ENCODE results near the gene SPON1.

SPON1 gene

GRCh38 chr11:14001597-14001996, 39.1 kb downstream of the SPON1 start:
- H3K9me3 ChIP-seq (replicated peaks; ENCODE audit: insufficient read depth, low read length), result no peaks in the 10 kb centered on the region
- no peaks in the 10 kb centered on the region for H4K20me1 ChIP-seq (ENCODE audit: insufficient read depth, low read length)
- H3K9ac ChIP-seq (ENCODE audit: low read length), result no peak overlapping the region
- no peak overlapping the region for H3K4me2 ChIP-seq (ENCODE audit: low read depth, low read length)
- no peak for DNase-seq
- H2AFZ ChIP-seq (ENCODE audit: low read length), result no peak overlapping the region
- no peaks in the 10 kb centered on the region for H3K9me2 ChIP-seq (replicated peaks; ENCODE audit: insufficient read depth, low read length)
- TF ChIP-seq CTCF (IDR thresholded peaks at IDR 0.05; ENCODE audit: low read length) (no peak), EZH2phosphoT487 (IDR thresholded peaks at IDR 0.05; ENCODE audit: low read length) (no peak), EZH2 (optimal IDR thresholded peaks at IDR 0.05; ENCODE audit: low read depth, low read length) (no peak)
- H3K4me3 ChIP-seq (ENCODE audit: low read length), result no peak overlapping the region
- H3K27ac ChIP-seq (ENCODE audit: low read length), result no peak overlapping the region
- no peaks in the 10 kb centered on the region for H3K79me2 ChIP-seq (ENCODE audit: low read length)
- no peaks in the 10 kb centered on the region for H3F3A ChIP-seq (ENCODE audit: insufficient read depth, low read length)
- H3K36me3 ChIP-seq (replicated peaks; ENCODE audit: insufficient read depth, low read length), result no peaks in the 10 kb centered on the region
- H3K4me1 ChIP-seq (ENCODE audit: low read length), result no peaks in the 10 kb centered on the region
- no peaks in the 10 kb centered on the region for H3K27me3 ChIP-seq (replicated peaks; ENCODE audit: insufficient read depth, low read length)

DNA sequence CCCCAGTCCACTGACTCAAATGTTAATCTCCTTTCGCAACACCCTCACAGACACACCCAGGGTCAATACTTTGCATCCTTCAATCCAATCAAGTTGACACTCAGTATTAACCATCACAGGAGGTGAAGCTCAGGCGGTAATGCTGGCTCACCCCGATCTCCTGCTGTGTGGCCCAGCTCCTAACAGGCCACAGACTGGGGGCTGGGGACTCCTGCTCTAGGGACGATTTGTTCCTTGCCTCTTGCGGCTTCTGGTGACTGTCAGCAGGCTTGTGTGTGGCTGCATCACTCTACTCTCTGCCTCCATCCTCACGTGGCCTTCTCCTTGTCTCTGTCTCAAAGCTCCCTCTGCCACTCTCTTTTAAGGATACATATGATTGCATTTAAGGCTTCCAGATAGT, 45.0 kb downstream of the SPON1 start:
- Histone ChIP-seq H3K36me3 (replicated peaks; ENCODE audit: insufficient read depth, low read length) (no peaks in the 10 kb centered on the region), H3K27me3 (replicated peaks; ENCODE audit: insufficient read depth, low read length) (no peaks in the 10 kb centered on the region), H3K4me1 (ENCODE audit: low read length) (no peaks in the 10 kb centered on the region), H2AFZ (ENCODE audit: low read length) (no peak overlapping the region), H3K4me3 (ENCODE audit: low read length) (no peak overlapping the region), H3K4me2 (ENCODE audit: low read depth, low read length) (no peak overlapping the region), H4K20me1 (ENCODE audit: insufficient read depth, low read length) (no peaks in the 10 kb centered on the region), H3K27ac (ENCODE audit: low read length) (no peak overlapping the region), H3K9ac (ENCODE audit: low read length) (no peak overlapping the region), H3F3A (ENCODE audit: insufficient read depth, low read length) (no peaks in the 10 kb centered on the region), H3K79me2 (ENCODE audit: low read length) (no peaks in the 10 kb centered on the region), H3K9me3 (replicated peaks; ENCODE audit: insufficient read depth, low read length) (no peaks in the 10 kb centered on the region), H3K9me2 (replicated peaks; ENCODE audit: insufficient read depth, low read length) (no peaks in the 10 kb centered on the region)
- no peak for TF ChIP-seq CTCF (IDR thresholded peaks at IDR 0.05; ENCODE audit: low read length)
- no peak for TF ChIP-seq EZH2 (optimal IDR thresholded peaks at IDR 0.05; ENCODE audit: low read depth, low read length)
- TF ChIP-seq EZH2phosphoT487 (IDR thresholded peaks at IDR 0.05; ENCODE audit: low read length), result no peak
- no peak for DNase-seq

DNA sequence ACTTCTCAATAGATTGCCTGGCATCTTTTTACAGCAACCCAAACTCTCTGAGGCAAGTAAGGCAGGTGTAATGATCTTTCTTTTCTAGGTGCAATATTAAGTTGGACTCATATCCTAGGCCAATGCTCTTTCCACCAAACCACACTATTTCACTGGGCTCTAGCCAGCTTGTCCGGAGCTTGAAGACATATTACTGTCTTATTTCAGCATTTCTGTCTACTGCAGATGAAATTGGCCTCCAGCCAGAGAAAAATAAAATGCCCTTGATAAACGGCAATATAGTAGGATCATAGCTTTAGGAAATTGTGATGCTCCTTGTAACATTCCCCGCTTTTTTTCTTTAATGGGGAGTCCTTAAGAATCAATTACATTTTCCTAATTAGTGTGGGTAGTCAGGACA, 48.1 kb downstream of the SPON1 start:
- Histone ChIP-seq H3K9ac (ENCODE audit: low read length) (no peak overlapping the region), H3K9me3 (replicated peaks; ENCODE audit: insufficient read depth, low read length) (no peaks in the 10 kb centered on the region), H3K4me2 (ENCODE audit: low read depth, low read length) (no peak overlapping the region), H3F3A (ENCODE audit: insufficient read depth, low read length) (no peaks in the 10 kb centered on the region), H3K27me3 (replicated peaks; ENCODE audit: insufficient read depth, low read length) (no peaks in the 10 kb centered on the region), H3K4me3 (ENCODE audit: low read length) (no peak overlapping the region), H3K4me1 (ENCODE audit: low read length) (no peaks in the 10 kb centered on the region), H3K79me2 (ENCODE audit: low read length) (no peaks in the 10 kb centered on the region), H3K9me2 (replicated peaks; ENCODE audit: insufficient read depth, low read length) (no peaks in the 10 kb centered on the region), H2AFZ (ENCODE audit: low read length) (no peak overlapping the region), H3K36me3 (replicated peaks; ENCODE audit: insufficient read depth, low read length) (no peaks in the 10 kb centered on the region), H4K20me1 (ENCODE audit: insufficient read depth, low read length) (no peaks in the 10 kb centered on the region), H3K27ac (ENCODE audit: low read length) (no peak overlapping the region)
- DNase-seq, result no peak
- TF ChIP-seq EZH2phosphoT487 (IDR thresholded peaks at IDR 0.05; ENCODE audit: low read length) (no peak), CTCF (IDR thresholded peaks at IDR 0.05; ENCODE audit: low read length) (no peak)
